Measurements from ENCODE around the gene PC. TPM values are rescaled to one million over a fixed set of nuclear protein-coding genes. Genes with fewer than 3 reads are reported as not detected.

The PC gene
- 1 to 10 TPM; 8.5 to 8.7 TPM for total RNA-seq

GRCh38 chr11:66958232-66958955 is at the start of gene PC:
Gene PC, minus strand, starts transcription at chr11:66958383. Its CDS starts 86,224 bp downstream, at chr11:66872159.

GRCh38 chr11:66974724-66975404 is 16.7 kb upstream of the PC start, which contains the start of gene C11orf86:
Gene C11orf86, plus strand, starts transcription at chr11:66975304. Its CDS starts 59 bp downstream, at chr11:66975363.

GRCh38 chr11:66856496-66857233 is 101.5 kb downstream of the PC start, which contains the start of gene LRFN4:
Gene LRFN4, plus strand, starts transcription at chr11:66857064. Its CDS starts 681 bp downstream, at chr11:66857745.

GRCh38 chr11:66842896-66843775 is 115.0 kb downstream of the PC start, which contains the start of gene RCE1:
Gene RCE1, plus strand, starts transcription at chr11:66843441. Its CDS starts 15 bp downstream, at chr11:66843456.

Small RNAs within 50 kb of the gene (microRNA-seq; reads per million reads assigned to microRNA genes)
- gene MIR3163 (ENCODE audit: borderline microRNAs expressed, borderline replicate concordance) = not detected

Other genes starting within 250 kb of the PC start
- gene SPTBN2, start 229.2 kb downstream of the PC start, total RNA-seq = under 1 TPM; 0.05 to 0.08 TPM
- gene RCE1, start 114.9 kb downstream of the PC start, total RNA-seq = 10 to 100 TPM; 17.4 to 21.5 TPM
- 10 to 100 TPM; 18.4 to 19.1 TPM for gene LRFN4, start 101.3 kb downstream of the PC start, total RNA-seq
- not detected for gene C11orf86, start 16.9 kb upstream of the PC start, total RNA-seq
- not detected for gene SYT12, start 64.8 kb upstream of the PC start, total RNA-seq
- not detected for gene RHOD, start 98.5 kb upstream of the PC start, total RNA-seq
- gene KDM2A, start 160.9 kb upstream of the PC start, total RNA-seq = 10 to 100 TPM; 94.8 to 96.5 TPM